ENCODE results near the gene UBASH3A.
A peak's percentile ranks its signal among the peaks of the same experiment; 100 is the strongest.

UBASH3A gene

DNA sequence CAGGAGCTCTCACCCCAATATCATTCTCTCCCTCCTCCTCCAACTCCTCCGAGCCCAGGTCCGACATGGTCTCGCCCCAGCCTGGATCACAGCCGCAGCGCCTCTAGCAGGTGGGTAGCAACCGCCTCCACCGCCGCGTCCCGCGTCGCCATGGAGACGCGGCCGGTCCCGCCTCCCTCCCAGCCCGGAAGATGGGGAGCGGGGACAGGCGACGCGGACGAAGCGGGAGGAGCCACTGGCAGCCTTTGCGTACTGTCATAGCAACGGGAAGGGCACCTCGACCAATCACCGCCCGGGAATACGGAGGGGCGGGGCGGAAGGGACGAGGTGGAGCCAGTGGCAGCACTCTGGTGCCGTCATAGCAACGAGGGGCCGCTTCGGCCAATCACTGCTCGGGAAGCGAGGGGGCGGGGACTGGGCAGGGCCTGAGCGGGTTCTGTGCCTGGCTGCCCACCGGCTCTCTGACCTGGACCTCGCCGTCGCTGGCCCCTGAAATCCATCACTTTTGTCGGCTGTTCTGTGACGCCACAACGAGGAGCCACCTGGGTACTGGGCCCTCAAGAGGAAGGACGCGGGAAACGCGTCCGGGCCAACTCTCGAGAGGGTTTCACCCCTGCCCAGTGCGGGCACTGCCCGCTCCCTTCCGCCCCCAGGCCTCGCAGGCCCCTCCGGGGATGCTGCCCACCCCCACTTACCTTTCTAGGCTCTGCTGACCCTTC is 92.6 kb downstream of the UBASH3A start, which contains the start of gene RSPH1:
RSPH1 (minus strand) TSS at position 105 of the 719 bp plus-strand sequence; CDS start at position 67, 38 bp downstream.
- DNase-seq: peak; percentile 99

DNA sequence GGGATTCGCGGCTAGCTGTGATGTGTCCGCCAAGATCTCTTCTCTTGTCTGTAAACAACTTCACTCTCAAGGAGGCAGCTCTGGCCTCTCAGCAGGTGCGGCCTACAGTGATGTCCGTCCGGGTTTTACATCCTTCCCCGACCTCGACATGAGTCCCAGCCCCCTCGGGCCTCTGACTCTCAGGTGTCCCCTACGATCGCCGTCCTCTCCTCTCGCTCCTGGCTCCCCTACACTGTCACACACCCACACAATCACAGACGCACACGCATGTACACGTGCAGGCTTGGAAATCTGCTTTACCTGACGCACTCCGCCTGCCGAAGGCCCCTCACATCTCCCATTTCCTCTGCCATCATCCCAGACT is 93.1 kb downstream of the UBASH3A start:
- no peak for DNase-seq
